Measurements from ENCODE around the gene RGS7.

The RGS7 gene

GRCh38 chr1:241351841-241352240 lies 5.2 kb downstream of the RGS7 start:
- Histone ChIP-seq H3K27me3 (ENCODE audit: insufficient read depth, low read depth, severe bottlenecking) (no peaks in the 10 kb centered on the region), H3K27ac (no peak overlapping the region), H3K4me3 (ENCODE audit: low read depth, low read length) (no peak overlapping the region), H3K9me3 (ENCODE audit: severe bottlenecking) (no peaks in the 10 kb centered on the region), H3K36me3 (no peaks in the 10 kb centered on the region)
- no peak for TF ChIP-seq CTCF (IDR thresholded peaks at IDR 0.05; ENCODE audit: low read depth, low read length)
- DNase-seq: no peak

GRCh38 chr1:241343956-241344355 lies 13.0 kb downstream of the RGS7 start:
- H3K9me3 ChIP-seq (ENCODE audit: severe bottlenecking): no peaks in the 10 kb centered on the region
- H3K36me3 ChIP-seq: peaks cover 3% of the 10 kb centered on the region; the same call in 1 of the 2 replicates
- TF ChIP-seq CTCF (IDR thresholded peaks at IDR 0.05; ENCODE audit: low read depth, low read length): no peak
- no peak overlapping the region for H3K27ac ChIP-seq
- H3K27me3 ChIP-seq (ENCODE audit: insufficient read depth, low read depth, severe bottlenecking): no peaks in the 10 kb centered on the region
- DNase-seq: no peak
- H3K4me3 ChIP-seq (ENCODE audit: low read depth, low read length): no peak overlapping the region

- no peaks in the 10 kb centered on the region for H3K27me3 ChIP-seq (ENCODE audit: insufficient read depth, low read depth, severe bottlenecking)
- no peak overlapping the region for H3K27ac ChIP-seq
- H3K4me3 ChIP-seq (ENCODE audit: low read depth, low read length): no peak overlapping the region
- DNase-seq: no peak
- H3K36me3 ChIP-seq: no peaks in the 10 kb centered on the region
- TF ChIP-seq CTCF (IDR thresholded peaks at IDR 0.05; ENCODE audit: low read depth, low read length): no peak
- H3K9me3 ChIP-seq (ENCODE audit: severe bottlenecking): no peaks in the 10 kb centered on the region
These were observed 20.7 kb downstream of the RGS7 start for GRCh38 chr1:241336335-241336734.

- Histone ChIP-seq H3K9me3 (ENCODE audit: severe bottlenecking) (no peaks in the 10 kb centered on the region), H3K36me3 (no peaks in the 10 kb centered on the region), H3K27me3 (ENCODE audit: insufficient read depth, low read depth, severe bottlenecking) (no peaks in the 10 kb centered on the region), H3K27ac (no peak overlapping the region), H3K4me3 (ENCODE audit: low read depth, low read length) (no peak overlapping the region)
- DNase-seq: no peak
- no peak for TF ChIP-seq CTCF (IDR thresholded peaks at IDR 0.05; ENCODE audit: low read depth, low read length)
These were observed 24.0 kb downstream of the RGS7 start for GRCh38 chr1:241332987-241333386.

- Histone ChIP-seq H3K27me3 (ENCODE audit: insufficient read depth, low read depth, severe bottlenecking) (no peaks in the 10 kb centered on the region), H3K4me3 (ENCODE audit: low read depth, low read length) (no peak overlapping the region), H3K9me3 (ENCODE audit: severe bottlenecking) (no peaks in the 10 kb centered on the region), H3K36me3 (no peaks in the 10 kb centered on the region), H3K27ac (no peak overlapping the region)
- TF ChIP-seq CTCF (IDR thresholded peaks at IDR 0.05; ENCODE audit: low read depth, low read length): no peak
- DNase-seq: peak; percentile 41
These were observed 25.0 kb downstream of the RGS7 start for GRCh38 chr1:241332037-241332409.

- DNase-seq: no peak
- no peak for TF ChIP-seq CTCF (IDR thresholded peaks at IDR 0.05; ENCODE audit: low read depth, low read length)
- H3K9me3 ChIP-seq (ENCODE audit: severe bottlenecking): no peaks in the 10 kb centered on the region
- no peak overlapping the region for H3K4me3 ChIP-seq (ENCODE audit: low read depth, low read length)
- H3K36me3 ChIP-seq: no peaks in the 10 kb centered on the region
- no peak overlapping the region for H3K27ac ChIP-seq
- H3K27me3 ChIP-seq (ENCODE audit: insufficient read depth, low read depth, severe bottlenecking): no peaks in the 10 kb centered on the region
These were observed 25.5 kb downstream of the RGS7 start for GRCh38 chr1:241331328-241332036.

Data from WERI-Rb-1 (cell line).